Breast epithelium (tissue), 4 donors: Measurements from ENCODE around the gene OTOS. TPM values are rescaled to one million over a fixed set of nuclear protein-coding genes. Genes with fewer than 3 reads are reported as not detected.

ENCODE experiments used
- DNase-seq, 2 donors: peaks; one replicate each; pipeline ENCODE4 v3.0.0-alpha.2; 2019; ENCODE audit warnings: low spot score in 2 of 2
- H3K27ac ChIP-seq, 2 donors: fragments of 200-600 bp; sonication (generic) in 1 of 2; one replicate each; pipeline ENCODE4 v1.5.1; 2016 to 2019; ENCODE audit warnings: mild to moderate bottlenecking in 1 of 2
- H3K27me3 ChIP-seq, 2 donors: fragments of 200-600 bp; sonication (generic) in 1 of 2; one replicate each; pipeline versions ENCODE4 v1.5.1 to v1.6.0; 2017 to 2019; ENCODE audit warnings: control low read depth in 1 of 2, mild to moderate bottlenecking in 1 of 2
- H3K36me3 ChIP-seq: fragments of 200-600 bp; one replicate; pipeline ENCODE4 v1.5.1; 2019
- H3K4me1 ChIP-seq, 2 donors: fragments of 200-600 bp; sonication (generic); one replicate each; pipeline ENCODE4 v1.5.1; 2016 to 2019; ENCODE audit warnings: control low read depth in 1 of 2
- H3K4me3 ChIP-seq, 3 donors: fragments of 200-600 bp; sonication (generic); 1 replicate in 2 of 3; 2 replicates in 1 of 3; pipeline ENCODE4 v1.5.1; 2016 to 2019; ENCODE audit warnings: mild to moderate bottlenecking in 3 of 3, moderate library complexity in 2 of 3
- H3K9me3 ChIP-seq, 2 donors: fragments of 200-600 bp; sonication (generic) in 1 of 2; one replicate each; pipeline ENCODE4 v1.5.1; 2016 to 2019; ENCODE audit warnings: control low read depth in 1 of 2
- POLR2A ChIP-seq: fragments of 450-650 bp; IDR thresholded peaks from one replicate; pipeline ENCODE4 v1.6.1; 2016; ENCODE audit warnings: antibody characterized with exemption, mild to moderate bottlenecking, moderate library complexity
- POLR2AphosphoS5 ChIP-seq, 3 donors: sonication (generic); formaldehyde crosslinking; IDR thresholded peaks; one replicate each; pipeline ENCODE4 v1.6.1; 2017; ENCODE audit warnings: antibody characterized with exemption in 3 of 3
- intact Hi-C: fragments of 100-400 bp; cut with DNase I; formaldehyde crosslinking; loops from one replicate; pipeline ENCODE4 v1.15.1; 2023; ENCODE audit warnings: low total_unique reads
- total RNA-seq, 3 donors: library from RNA; depleted of rRNA; stranded (reverse); fragments of >200 nt; gene quantifications; one replicate each; pipeline ENCODE4 v1.1.0, GENCODE V29; 2016
- TF ChIP-seq, protein P1 (sequence below), 3 donors: fragments of 450-650 bp; IDR thresholded peaks; one replicate each; pipeline ENCODE4 v1.5.1; 2016 to 2017; ENCODE audit warnings: antibody characterized with exemption in 3 of 3, mild to moderate bottlenecking in 3 of 3, moderate library complexity in 3 of 3

Gene OTOS
- total RNA-seq, 3 donors from 2014 or later = not detected

DNA sequence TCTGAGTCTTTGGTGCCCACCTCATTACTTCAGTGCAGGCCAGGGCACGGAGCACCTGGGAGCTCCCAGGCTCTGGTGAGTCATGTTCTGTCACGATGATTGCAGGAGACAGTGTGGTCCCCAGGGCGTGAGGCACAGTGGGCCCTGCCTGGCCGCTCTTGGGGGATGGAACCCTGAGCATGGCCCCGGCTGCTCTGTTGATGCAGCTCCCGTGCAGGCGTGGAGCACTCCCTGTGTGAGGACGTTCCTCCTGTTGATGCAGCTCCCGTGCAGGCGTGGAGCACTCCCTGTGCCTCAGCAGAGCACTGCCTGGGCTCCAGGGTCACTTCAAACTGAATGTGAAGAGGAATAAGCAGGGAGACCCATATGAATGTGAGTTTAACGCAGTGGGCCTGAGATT lies 34.5 kb downstream of the OTOS start:
- H3K4me3 ChIP-seq = no peak overlapping the region
- TF ChIP-seq, protein P1, sequence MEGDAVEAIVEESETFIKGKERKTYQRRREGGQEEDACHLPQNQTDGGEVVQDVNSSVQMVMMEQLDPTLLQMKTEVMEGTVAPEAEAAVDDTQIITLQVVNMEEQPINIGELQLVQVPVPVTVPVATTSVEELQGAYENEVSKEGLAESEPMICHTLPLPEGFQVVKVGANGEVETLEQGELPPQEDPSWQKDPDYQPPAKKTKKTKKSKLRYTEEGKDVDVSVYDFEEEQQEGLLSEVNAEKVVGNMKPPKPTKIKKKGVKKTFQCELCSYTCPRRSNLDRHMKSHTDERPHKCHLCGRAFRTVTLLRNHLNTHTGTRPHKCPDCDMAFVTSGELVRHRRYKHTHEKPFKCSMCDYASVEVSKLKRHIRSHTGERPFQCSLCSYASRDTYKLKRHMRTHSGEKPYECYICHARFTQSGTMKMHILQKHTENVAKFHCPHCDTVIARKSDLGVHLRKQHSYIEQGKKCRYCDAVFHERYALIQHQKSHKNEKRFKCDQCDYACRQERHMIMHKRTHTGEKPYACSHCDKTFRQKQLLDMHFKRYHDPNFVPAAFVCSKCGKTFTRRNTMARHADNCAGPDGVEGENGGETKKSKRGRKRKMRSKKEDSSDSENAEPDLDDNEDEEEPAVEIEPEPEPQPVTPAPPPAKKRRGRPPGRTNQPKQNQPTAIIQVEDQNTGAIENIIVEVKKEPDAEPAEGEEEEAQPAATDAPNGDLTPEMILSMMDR (IDR thresholded peaks at IDR 0.05) = no peak
- TF ChIP-seq POLR2A (no peak), POLR2AphosphoS5 (IDR thresholded peaks at IDR 0.05) (no peak)
- DNase-seq = no peak
- H3K4me1 ChIP-seq = no peaks in the 10 kb centered on the region
- H3K27ac ChIP-seq = no peak overlapping the region
- H3K9me3 ChIP-seq = no peaks in the 10 kb centered on the region
- no peaks in the 10 kb centered on the region for H3K36me3 ChIP-seq
- intact Hi-C loops = no loop called here
- peaks cover 0 to 12% of the 10 kb centered on the region in 2 donors for H3K27me3 ChIP-seq

DNA sequence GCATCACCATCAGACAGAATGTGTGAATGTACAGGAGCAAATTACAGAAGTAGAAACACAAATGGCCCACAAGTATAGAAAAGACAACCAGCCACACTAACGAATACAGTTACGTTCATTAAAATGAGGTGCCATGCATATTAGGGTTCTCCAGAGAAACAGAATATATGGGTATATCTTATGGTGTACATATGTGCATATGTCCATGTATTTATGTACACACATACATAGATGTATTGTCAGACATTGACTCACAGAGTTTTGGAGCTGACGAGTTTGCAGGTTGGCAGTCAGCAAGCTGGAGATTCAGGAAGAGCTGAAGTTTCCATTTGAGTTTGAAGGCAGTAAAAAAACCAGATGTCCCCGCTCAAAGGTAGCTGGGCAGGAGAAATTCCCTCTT lies 37.3 kb downstream of the OTOS start:
- Histone ChIP-seq H3K4me1 (no peaks in the 10 kb centered on the region), H3K36me3 (no peaks in the 10 kb centered on the region), H3K27me3 (peaks cover 0 to 2% of the 10 kb centered on the region in 2 donors), H3K9me3 (no peaks in the 10 kb centered on the region), H3K4me3 (no peak overlapping the region), H3K27ac (no peak overlapping the region)
- TF ChIP-seq, protein P1 (IDR thresholded peaks at IDR 0.05) = no peak
- no peak for TF ChIP-seq POLR2AphosphoS5 (IDR thresholded peaks at IDR 0.05)
- no peak for TF ChIP-seq POLR2A
- no peak for DNase-seq
- intact Hi-C loops = no loop called here

DNA sequence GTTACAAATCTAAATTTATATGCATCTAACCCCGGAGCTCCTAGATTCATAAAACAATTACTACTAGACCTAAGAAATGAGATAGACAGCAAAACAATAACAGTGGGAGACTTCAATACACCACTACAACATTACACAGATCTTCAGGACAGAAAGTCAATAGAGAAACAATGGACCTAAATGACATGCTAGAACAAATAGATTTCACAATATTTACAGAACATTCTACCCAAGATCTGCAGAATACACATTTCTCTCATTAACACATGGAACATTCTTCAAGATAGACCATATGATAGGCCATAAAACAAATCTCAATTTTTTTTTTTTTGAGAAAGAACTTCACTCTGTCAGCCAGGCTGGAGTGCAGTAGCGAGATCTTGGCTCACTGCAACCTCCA lies 42.1 kb downstream of the OTOS start:
- Histone ChIP-seq H3K9me3 (no peaks in the 10 kb centered on the region), H3K36me3 (no peaks in the 10 kb centered on the region), H3K4me3 (no peak overlapping the region), H3K4me1 (no peaks in the 10 kb centered on the region), H3K27ac (no peak overlapping the region), H3K27me3 (peaks cover 0 to 32% of the 10 kb centered on the region in 2 donors)
- TF ChIP-seq POLR2A = no peak
- TF ChIP-seq, protein P1 (IDR thresholded peaks at IDR 0.05) = no peak
- TF ChIP-seq POLR2AphosphoS5 (IDR thresholded peaks at IDR 0.05) = no peak
- no peak for DNase-seq
- intact Hi-C loops = no loop called here

DNA sequence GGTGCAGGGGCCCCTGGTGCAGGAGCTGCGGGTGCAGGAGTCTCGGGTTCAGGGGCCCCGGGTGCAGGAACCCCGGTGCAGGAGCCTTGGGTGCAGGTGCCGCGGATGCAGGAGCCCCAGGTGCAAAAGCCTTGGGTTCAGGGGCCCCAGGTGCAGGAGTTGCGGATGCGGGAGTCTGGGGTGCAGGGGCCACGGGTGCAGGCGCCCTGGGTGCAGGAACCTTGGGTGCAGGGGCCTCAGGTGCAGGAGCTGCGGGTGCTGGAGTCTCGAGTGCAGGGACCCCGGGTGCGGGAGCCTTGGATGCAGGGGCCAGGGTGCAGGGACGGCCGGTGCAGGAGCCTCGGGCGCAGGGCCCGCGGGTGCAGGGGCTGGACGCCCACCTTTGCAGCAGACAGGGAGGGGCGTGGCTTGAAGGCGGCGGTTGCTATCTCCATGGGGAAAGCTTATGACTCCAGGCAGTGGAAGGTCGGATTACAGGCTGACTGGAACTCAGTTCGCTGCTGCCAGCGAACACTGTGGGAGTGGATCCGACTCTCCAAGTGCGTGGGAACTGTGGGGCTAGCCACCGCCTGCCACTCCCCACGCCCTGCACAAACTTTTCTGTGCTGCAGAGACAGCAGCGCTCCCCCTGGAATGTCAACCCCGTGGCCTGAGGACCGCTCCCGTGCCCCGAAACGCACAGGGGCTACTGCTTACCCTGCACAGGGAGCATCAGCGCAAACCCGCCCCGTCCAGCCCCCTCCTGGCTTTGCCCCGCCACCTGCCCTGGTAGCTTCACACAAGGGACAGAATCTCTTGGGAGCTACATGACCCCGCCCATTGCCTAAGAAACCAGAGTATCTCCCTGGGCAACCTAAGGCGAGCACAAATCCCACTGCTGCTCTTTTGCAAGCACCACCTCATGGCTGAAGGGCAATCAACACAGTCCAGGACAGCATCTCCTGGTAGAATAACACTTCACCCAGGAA lies 44.6 kb downstream of the OTOS start:
- TF ChIP-seq POLR2A (no peak), POLR2AphosphoS5 (IDR thresholded peaks at IDR 0.05) (no peak)
- TF ChIP-seq, protein P1 (IDR thresholded peaks at IDR 0.05) = no peak
- H3K27ac ChIP-seq = peak overlapping the region in 1 of 2 donors; percentile 12
- peaks cover 0 to 7% of the 10 kb centered on the region in 2 donors for H3K9me3 ChIP-seq
- no peak for DNase-seq
- H3K36me3 ChIP-seq = no peaks in the 10 kb centered on the region
- intact Hi-C loops = no loop called here
- H3K4me1 ChIP-seq = no peaks in the 10 kb centered on the region
- peaks cover 0 to 32% of the 10 kb centered on the region in 2 donors for H3K27me3 ChIP-seq
- H3K4me3 ChIP-seq = peak overlapping the region in 2 of 3 donors; percentile 11 to 46

DNA sequence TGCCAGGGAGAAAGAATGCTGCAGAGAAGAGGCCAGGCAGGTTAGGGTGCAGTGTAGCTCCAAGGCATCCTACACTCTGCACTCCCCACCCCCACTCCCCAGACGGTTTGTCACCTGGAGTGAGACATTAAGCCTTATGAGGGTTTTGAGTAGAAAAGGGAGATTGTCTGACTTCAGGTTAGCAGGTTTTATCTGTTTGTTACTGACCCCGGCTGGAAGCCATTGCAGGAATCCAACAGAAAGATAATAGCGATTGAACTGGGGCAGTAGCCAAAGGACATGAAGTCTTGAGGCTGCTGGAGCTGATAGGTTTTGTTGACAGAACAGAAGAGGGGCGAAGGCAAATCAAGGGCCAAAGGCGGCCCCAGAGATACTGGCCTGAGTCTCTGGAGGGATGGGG lies 51.2 kb downstream of the OTOS start:
- DNase-seq = no peak

More for the DNA sequence above, 51.2 kb downstream of the OTOS start:
- Histone ChIP-seq H3K4me1 (no peaks in the 10 kb centered on the region), H3K9me3 (peaks cover 10 to 14% of the 10 kb centered on the region in 2 donors), H3K36me3 (no peaks in the 10 kb centered on the region), H3K27me3 (peaks cover 0 to 10% of the 10 kb centered on the region in 2 donors), H3K4me3 (no peak overlapping the region), H3K27ac (no peak overlapping the region)
- TF ChIP-seq POLR2A (no peak), POLR2AphosphoS5 (IDR thresholded peaks at IDR 0.05) (no peak)
- TF ChIP-seq, protein P1 (IDR thresholded peaks at IDR 0.05) = no peak
- intact Hi-C loops = no loop called here
